NK-92 treated with Interleukin-12 subunit alpha and Interleukin-12 subunit beta, amount 100 ng/mL, for 24 hours (cell line): Measurements from ENCODE around the gene ABCA7.

ENCODE experiments used
- DNase-seq: peaks from one replicate; lab custom pipeline; 2025; lab: John Stamatoyannopoulos, UW

Gene ABCA7

GRCh38 chr19:1002600-1002999, 37.3 kb upstream of the ABCA7 start:
- DNase-seq: no peak

GRCh38 chr19:1003283-1003682, 36.6 kb upstream of the ABCA7 start:
- DNase-seq: no peak

GRCh38 chr19:1004204-1004802, 35.6 kb upstream of the ABCA7 start:
- DNase-seq: no peak

GRCh38 chr19:1004803-1005664, 34.9 kb upstream of the ABCA7 start:
- no peak for DNase-seq

GRCh38 chr19:1006711-1007398, 33.1 kb upstream of the ABCA7 start:
- DNase-seq: no peak

GRCh38 chr19:1007399-1008251, 32.3 kb upstream of the ABCA7 start:
- no peak for DNase-seq

- no peak for DNase-seq
These were observed 31.5 kb upstream of the ABCA7 start for GRCh38 chr19:1008268-1009040.

GRCh38 chr19:1009041-1009980, 30.6 kb upstream of the ABCA7 start:
- DNase-seq: no peak

GRCh38 chr19:1009981-1010538, 29.8 kb upstream of the ABCA7 start:
- DNase-seq: no peak

- no peak for DNase-seq
These were observed 29.1 kb upstream of the ABCA7 start for GRCh38 chr19:1010586-1011510.

GRCh38 chr19:1011831-1012333, 28.0 kb upstream of the ABCA7 start:
- DNase-seq: no peak

GRCh38 chr19:1012334-1012733, 27.6 kb upstream of the ABCA7 start:
- DNase-seq: no peak

- DNase-seq: no peak
These were observed 26.7 kb upstream of the ABCA7 start for GRCh38 chr19:1013218-1013617.

GRCh38 chr19:1014161-1015060, 25.5 kb upstream of the ABCA7 start:
- no peak for DNase-seq

GRCh38 chr19:1015061-1015781, 24.7 kb upstream of the ABCA7 start:
- no peak for DNase-seq

GRCh38 chr19:1015782-1016646, 23.9 kb upstream of the ABCA7 start:
- no peak for DNase-seq
